Measurements from ENCODE around the gene C11orf91.
A peak's percentile ranks its signal among the peaks of the same experiment; 100 is the strongest.
"Not testable (repeated sequence)": the region's sequence is repeated elsewhere in the genome, so short reads cannot be mapped to it uniquely, and the experiment has no call there.

Gene C11orf91

GRCh38 chr11:33700502-33701271 lies at the start of gene C11orf91:
Gene C11orf91 (minus strand): TSS chr11:33700826. CDS start chr11:33700740, 86 bp downstream.
- peak; percentile 63 for DNase-seq

GRCh38 chr11:33747979-33748378 lies 47.4 kb upstream of the C11orf91 start:
- DNase-seq = no peak

- DNase-seq = no peak
These were observed 42.7 kb upstream of the C11orf91 start for GRCh38 chr11:33743291-33743690.

GRCh38 chr11:33742249-33742851 lies 41.7 kb upstream of the C11orf91 start:
- no peak for DNase-seq

GRCh38 chr11:33741806-33742205 lies 41.2 kb upstream of the C11orf91 start:
- DNase-seq = no peak

- no peak for DNase-seq
These were observed 36.8 kb upstream of the C11orf91 start for GRCh38 chr11:33737362-33737821.

- peak; percentile 38 for DNase-seq
These were observed 35.7 kb upstream of the C11orf91 start, which contains the start of gene CD59 for GRCh38 chr11:33736148-33736812. Gene CD59 (minus strand): TSS chr11:33736423. CDS start chr11:33722445, 13,978 bp downstream.

GRCh38 chr11:33735271-33736147 lies 34.9 kb upstream of the C11orf91 start:
- no peak for DNase-seq

- no peak for DNase-seq
These were observed 34.0 kb upstream of the C11orf91 start for GRCh38 chr11:33734441-33735270.

GRCh38 chr11:33733980-33734379 lies 33.4 kb upstream of the C11orf91 start:
- DNase-seq = no peak

GRCh38 chr11:33731723-33732531 lies 31.3 kb upstream of the C11orf91 start:
- DNase-seq = no peak

GRCh38 chr11:33730716-33731115 lies 30.1 kb upstream of the C11orf91 start:
- DNase-seq = no peak

- DNase-seq = not testable (repeated sequence)
These were observed 28.5 kb upstream of the C11orf91 start for GRCh38 chr11:33729072-33729664.

- DNase-seq = not testable (repeated sequence)
These were observed 26.9 kb upstream of the C11orf91 start for GRCh38 chr11:33727539-33727938.

GRCh38 chr11:33725496-33725895 lies 24.9 kb upstream of the C11orf91 start:
- DNase-seq = no peak

GRCh38 chr11:33724644-33725035 lies 24.0 kb upstream of the C11orf91 start:
- DNase-seq = no peak

GRCh38 chr11:33723238-33723881 lies 22.7 kb upstream of the C11orf91 start:
- no peak for DNase-seq

- DNase-seq = no peak
These were observed 22.1 kb upstream of the C11orf91 start for GRCh38 chr11:33722590-33723234.

GRCh38 chr11:33721984-33722383 lies 21.4 kb upstream of the C11orf91 start:
- no peak for DNase-seq

All from DMS 273 treated with DMSO at 0.1 percent for 48 hours (cell line).